Measurements from ENCODE around the gene BBX.

BBX gene

GRCh38 chr3:107757140-107757539, 234.4 kb downstream of the BBX start:
- DNase-seq: no peak

- DNase-seq: no peak
Observed at GRCh38 chr3:107760144-107760543, 237.4 kb downstream of the BBX start.

- DNase-seq: no peak
Observed at GRCh38 chr3:107761391-107761790, 238.6 kb downstream of the BBX start.

GRCh38 chr3:107765524-107765923, 242.8 kb downstream of the BBX start:
- DNase-seq: no peak

- DNase-seq: no peak
Observed at GRCh38 chr3:107767897-107768605, 245.3 kb downstream of the BBX start.

GRCh38 chr3:107769882-107770281, 247.1 kb downstream of the BBX start:
- no peak for DNase-seq

GRCh38 chr3:107772016-107772415, 249.3 kb downstream of the BBX start:
- DNase-seq: no peak

- DNase-seq: no peak
Observed at GRCh38 chr3:107775974-107776373, 253.2 kb downstream of the BBX start.

GRCh38 chr3:107781253-107781652, 258.5 kb downstream of the BBX start:
- DNase-seq: no peak

GRCh38 chr3:107782054-107782453, 259.3 kb downstream of the BBX start:
- DNase-seq: no peak

- DNase-seq: no peak
Observed at GRCh38 chr3:107790612-107791011, 267.9 kb downstream of the BBX start.

- DNase-seq: no peak
Observed at GRCh38 chr3:107791027-107791426, 268.3 kb downstream of the BBX start.

GRCh38 chr3:107791450-107791849, 268.7 kb downstream of the BBX start:
- no peak for DNase-seq

- no peak for DNase-seq
Observed at GRCh38 chr3:107794664-107795443, 272.1 kb downstream of the BBX start.

- DNase-seq: no peak
Observed at GRCh38 chr3:107795514-107796094, 272.8 kb downstream of the BBX start.

GRCh38 chr3:107796791-107797190, 274.0 kb downstream of the BBX start:
- DNase-seq: no peak

GRCh38 chr3:107797586-107797985, 274.8 kb downstream of the BBX start:
- DNase-seq: no peak

- DNase-seq: no peak
Observed at GRCh38 chr3:107798381-107798780, 275.6 kb downstream of the BBX start.

- no peak for DNase-seq
Observed at GRCh38 chr3:107800710-107801109, 277.9 kb downstream of the BBX start.

- DNase-seq: no peak
Observed at GRCh38 chr3:107803170-107803569, 280.4 kb downstream of the BBX start.

- no peak for DNase-seq
Observed at GRCh38 chr3:107806021-107806420, 283.3 kb downstream of the BBX start.

GRCh38 chr3:107806536-107806935, 283.8 kb downstream of the BBX start:
- DNase-seq: no peak

- no peak for DNase-seq
Observed at GRCh38 chr3:107810171-107811071, 287.7 kb downstream of the BBX start.
